K562 (cell line): Measurements from ENCODE around the gene KRR1. TPM values are rescaled to one million over a fixed set of nuclear protein-coding genes. Genes with fewer than 3 reads are reported as not detected.

Source experiments
- ATAC-seq: fragments of 200-7000 bp; cut with Tn5 transposase; 3 replicates; pipeline ENCODE4 v1.9.1; 2020; ENCODE audit warnings: moderate library complexity
- BruUV-seq: library from RNA; stranded (reverse); fragments of 400-500 nt; replicated peaks from 2 replicates; lab custom pipeline; 2021; lab: Mats Ljungman, UMichigan
- CTCF ChIA-PET: fragments of 300-600 bp; formaldehyde crosslinking; extraction: SDS; loops from one replicate; lab custom pipeline; 2021; ENCODE audit warnings: low intra/inter-chr PET ratio; lab: Yijun Ruan, JAX
- POLR2A ChIA-PET: fragments of 300-600, 350-650 bp; sonication (Branson Sonifier 250); formaldehyde crosslinking; extraction: SDS; loops from one replicate; lab custom pipeline; 2021; ENCODE audit warnings: antibody characterized with exemption, inconsistent platforms; lab: Yijun Ruan, JAX
- DNase-seq, 4 experiments: peaks; one replicate each; pipeline versions ENCODE4 v3.0.0 to v3.0.0-alpha.2; 2011 to 2018; ENCODE audit warnings: low spot score in 3 of 4, mixed read lengths in 3 of 4; ENCODE audit errors: extremely low read depth in 1 of 4
- FAIRE-seq: peaks from 2 replicates; lab custom pipeline; 2011; peaks lifted over from hg19 to GRCh38; lab: Jason Lieb, UNC
- H2AFZ ChIP-seq: 2 replicates; pipeline ENCODE4 v1.6.0; 2011; ENCODE audit warnings: low read depth, low read length, control low read depth, inconsistent platforms
- H3K27ac ChIP-seq: fragments of 200-600 bp; 3 replicates; pipeline ENCODE4 v1.8.0; 2011; ENCODE audit warnings: low read depth, mild to moderate bottlenecking, control low read depth, inconsistent platforms, low read length, moderate library complexity, mixed read lengths; ENCODE audit errors: extremely low read depth
- H3K27me3 ChIP-seq, 2 experiments: fragments of 300-600 bp in 1 of 2; 2 replicates in 1 of 2; 3 replicates in 1 of 2; pipeline versions ENCODE4 v1.6.0 to v1.8.0; 2011; ENCODE audit warnings: inconsistent platforms in 2 of 2, low read length in 2 of 2, mild to moderate bottlenecking in 1 of 2, mixed read lengths in 1 of 2, moderate library complexity in 1 of 2; ENCODE audit not compliant: control insufficient read depth in 2 of 2, insufficient read depth in 2 of 2
- H3K36me3 ChIP-seq: fragments of 300-600 bp; 3 replicates; pipeline ENCODE4 v1.8.0; 2011; ENCODE audit warnings: mild to moderate bottlenecking, low read length, inconsistent platforms; ENCODE audit not compliant: control insufficient read depth, insufficient read depth
- H3K4me1 ChIP-seq, 2 experiments: fragments of 200-600 bp in 1 of 2; replicated peaks in 1 of 2; 2 replicates in 1 of 2; 3 replicates in 1 of 2; pipeline versions ENCODE4 v1.5.1 to v1.8.0; 2011; ENCODE audit warnings: inconsistent platforms in 2 of 2, low read length in 2 of 2, mild to moderate bottlenecking in 1 of 2, mixed read lengths in 1 of 2, moderate library complexity in 1 of 2; ENCODE audit not compliant: control insufficient read depth in 2 of 2, insufficient read depth in 2 of 2
- H3K4me2 ChIP-seq: 2 replicates; pipeline ENCODE4 v1.6.1; 2011; ENCODE audit warnings: low read length, control low read depth, inconsistent platforms, mixed read lengths; ENCODE audit not compliant: insufficient read depth
- H3K4me3 ChIP-seq: fragments of 200-600 bp; sonication (generic), shearing (Covaris generic); 2 replicates; pipeline ENCODE4 v1.5.1; 2016; ENCODE audit warnings: control low read depth, inconsistent platforms
- H3K79me2 ChIP-seq: fragments of 200-600 bp; 3 replicates; pipeline ENCODE4 v1.8.0; 2011; ENCODE audit warnings: low read length, inconsistent platforms; ENCODE audit not compliant: control insufficient read depth, insufficient read depth
- H3K9ac ChIP-seq, 2 experiments: 2 replicates each; pipeline versions ENCODE4 v1.6.0 to v1.6.1; 2011; ENCODE audit warnings: low read depth in 2 of 2, low read length in 2 of 2, control low read depth in 1 of 2, inconsistent platforms in 1 of 2, mild to moderate bottlenecking in 1 of 2, mixed read lengths in 1 of 2; ENCODE audit not compliant: insufficient read depth in 1 of 2
- H3K9me1 ChIP-seq: one replicate; pipeline ENCODE4 v1.6.0; 2011; ENCODE audit warnings: inconsistent platforms, mild to moderate bottlenecking, low read length, moderate library complexity; ENCODE audit not compliant: control insufficient read depth, insufficient read depth
- H3K9me3 ChIP-seq: replicated peaks from 2 replicates; pipeline ENCODE4 v1.5.1; 2011; ENCODE audit warnings: low read depth, low read length, inconsistent platforms; ENCODE audit not compliant: control insufficient read depth, insufficient read depth
- H4K20me1 ChIP-seq: replicated peaks from 2 replicates; pipeline ENCODE4 v1.6.1; 2011; ENCODE audit warnings: low read length, inconsistent platforms, mixed read lengths; ENCODE audit not compliant: control insufficient read depth, insufficient read depth
- ETV1 ChIP-seq: fragments of 450-650 bp; conservative IDR thresholded peaks from 2 replicates; pipeline ENCODE4 v1.6.1; 2016; ENCODE audit warnings: missing genetic modification characterization, control low read depth, low read depth, missing compliant biosample characterization
- GATAD2B ChIP-seq: fragments of 450-650 bp; IDR thresholded peaks from 2 replicates; pipeline ENCODE4 v1.6.1; 2017; ENCODE audit warnings: mild to moderate bottlenecking, borderline replicate concordance
- GTF2F1 ChIP-seq: IDR thresholded peaks from 2 replicates; pipeline ENCODE4 v1.6.1; 2011; ENCODE audit warnings: low read depth, low read length, improper control_type of control experiment
- NFIC ChIP-seq: fragments of 450-650 bp; IDR thresholded peaks from 2 replicates; pipeline ENCODE4 v1.6.1; 2017; ENCODE audit warnings: mild to moderate bottlenecking, inconsistent platforms
- SNRNP70 ChIP-seq: fragments of 200-400 bp; formaldehyde crosslinking; optimal IDR thresholded peaks from 2 replicates; pipeline ENCODE3; 2017; ENCODE audit warnings: low read depth, low read length
- TAF1 ChIP-seq: IDR thresholded peaks from 2 replicates; pipeline ENCODE4 v1.6.1; 2011; ENCODE audit warnings: mild to moderate bottlenecking, low read length, moderate library complexity; ENCODE audit not compliant: insufficient read depth, control insufficient read depth, severe bottlenecking; ENCODE audit errors: extremely low read depth
- XRCC5 ChIP-seq: fragments of 200-400 bp; formaldehyde crosslinking; IDR thresholded peaks from 2 replicates; pipeline ENCODE4 v1.6.1; 2017; ENCODE audit warnings: low read depth, mild to moderate bottlenecking, low read length
- ZFX ChIP-seq: sonication (generic); formaldehyde crosslinking; IDR thresholded peaks from 2 replicates; pipeline ENCODE4 v1.8.0; 2022; ENCODE audit warnings: mild to moderate bottlenecking, missing genetic modification reagents, moderate library complexity
- ZNF217 ChIP-seq: sonication (generic); formaldehyde crosslinking; IDR thresholded peaks from 2 replicates; pipeline ENCODE4 v1.8.0; 2022; ENCODE audit warnings: mild to moderate bottlenecking, missing genetic modification reagents
- WGBS: fragments of 100-300 bp; shearing (Covaris generic); methylation state at CpG from one replicate; pipeline ENCODE4 v1.1.6; 2016; ENCODE audit warnings: low coverage, mixed read lengths; ENCODE audit not compliant: insufficient coverage; ENCODE audit errors: missing lambda C conversion rate; 5-methylcytosine and 5-hydroxymethylcytosine counted together
- in situ Hi-C: fragments of 300-500 bp; cut with MboI; formaldehyde crosslinking; loops from 4 replicates; pipeline ENCODE4 v1.15.0; 2018; ENCODE audit warnings: inconsistent platforms, mixed read lengths
- intact Hi-C: fragments of 100-400 bp; cut with micrococcal nuclease; formaldehyde crosslinking; loops from 2 replicates; pipeline ENCODE4 v1.14.2; 2022
- polyA plus RNA-seq, 8 experiments: library from polyadenylated mRNA; depleted of rRNA in 4 of 8; stranded (reverse) in 5 of 8; unstranded in 3 of 8; fragments of >200 nt; fragmentation: Nextera tagmentation in 2 of 8; fragmentation: Illumina TruSeq in 1 of 8; extraction: Ambion mirVana in 2 of 8; extraction: Trizol in 1 of 8; gene quantifications; 2 replicates each; pipeline versions ENCODE4 v1.2.1 to v1.2.3, GENCODE V29; 2011 to 2014; ENCODE audit warnings: inconsistent platforms in 1 of 8, missing spikeins in 1 of 8
- total RNA-seq, 7 experiments: library from RNA; depleted of rRNA in 6 of 7; stranded (reverse); fragments of >200 nt in 6 of 7; fragmentation: Illumina TruSeq in 2 of 7; extraction: Trizol in 2 of 7; gene quantifications; 2 replicates each; pipeline versions ENCODE4 v1.2.1 to v1.2.3, GENCODE V29; 2011 to 2021; ENCODE audit warnings: low replicate concordance in 1 of 7
- TF ChIP-seq, protein P1 (sequence below): fragments of 250-450 bp; sonication (Bioruptor Pico); IDR thresholded peaks from 2 replicates; pipeline ENCODE4 v1.5.1; 2021; ENCODE audit warnings: mild to moderate bottlenecking
- TF ChIP-seq, protein P2 (sequence below): fragments of 450-650 bp; formaldehyde crosslinking; IDR thresholded peaks from 2 replicates; pipeline ENCODE4 v1.4.0; 2020; ENCODE audit warnings: mild to moderate bottlenecking, moderate library complexity
- TF ChIP-seq, protein P3 (sequence below): fragments of 450-650 bp; IDR thresholded peaks from 2 replicates; pipeline ENCODE4 v1.6.1; 2018; ENCODE audit warnings: mild to moderate bottlenecking, low read depth; ENCODE audit not compliant: partially characterized antibody

KRR1 gene
- total and polyA plus RNA-seq, 9 of the 15 experiments (the other 6 are each of a cell fraction or from before 2014, with no cell fraction given): 42.6 to 102 (median 61.0) TPM

DNA sequence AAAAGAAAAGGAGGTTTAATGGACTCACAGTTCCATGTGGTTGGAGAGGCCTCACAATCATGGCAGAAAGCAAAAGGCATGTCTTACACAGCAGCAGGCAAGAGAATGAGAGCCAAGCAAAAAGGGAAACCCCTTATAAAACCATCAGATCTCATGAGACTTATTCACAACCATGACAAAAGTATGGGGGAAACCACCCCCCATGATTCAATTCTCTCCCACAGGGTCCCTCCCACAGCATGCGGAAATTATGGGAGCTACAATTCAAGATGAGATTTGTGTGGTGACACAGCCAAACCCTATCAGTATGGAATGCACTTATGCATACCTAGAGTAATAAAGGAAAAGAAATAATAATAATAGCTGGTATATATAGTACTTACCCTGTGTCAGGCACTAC, 35.3 kb downstream of the KRR1 start:
- Histone ChIP-seq H3K36me3 (no peaks in the 10 kb centered on the region), H3K27me3 (no peaks in the 10 kb centered on the region), H3K4me2 (no peak overlapping the region), H2AFZ (no peak overlapping the region), H3K4me1 (peaks cover 0 to 6% of the 10 kb centered on the region in 2 experiments; a peak in 3 of 5 replicates), H3K27ac (no peak overlapping the region), H3K79me2 (no peaks in the 10 kb centered on the region), H3K9ac (no peak overlapping the region), H3K9me3 (no peaks in the 10 kb centered on the region), H3K9me1 (no peaks in the 10 kb centered on the region), H3K4me3 (no peak overlapping the region), H4K20me1 (no peaks in the 10 kb centered on the region)
- ChIA-PET POLR2A (no interaction called here), CTCF (interaction anchor here (0.6 kb wide), 1 partner anchor 68 kb away, joined by 3 read pairs; no protein-coding TSS in a partner anchor)
- no peak for ATAC-seq
- TF ChIP-seq ZFX (CRISPR knock-in tag): no peak
- TF ChIP-seq ETV1 (tag): no peak
- no peak for TF ChIP-seq XRCC5
- TF ChIP-seq SNRNP70: no peak
- intact Hi-C loops: no loop called here
- 0% methylated on average over 1 of the region's 1 CpG for WGBS
- DNase-seq: no peak
- in situ Hi-C loops: no loop called here
- no TSS peak for BruUV-seq
- FAIRE-seq: no peak

DNA sequence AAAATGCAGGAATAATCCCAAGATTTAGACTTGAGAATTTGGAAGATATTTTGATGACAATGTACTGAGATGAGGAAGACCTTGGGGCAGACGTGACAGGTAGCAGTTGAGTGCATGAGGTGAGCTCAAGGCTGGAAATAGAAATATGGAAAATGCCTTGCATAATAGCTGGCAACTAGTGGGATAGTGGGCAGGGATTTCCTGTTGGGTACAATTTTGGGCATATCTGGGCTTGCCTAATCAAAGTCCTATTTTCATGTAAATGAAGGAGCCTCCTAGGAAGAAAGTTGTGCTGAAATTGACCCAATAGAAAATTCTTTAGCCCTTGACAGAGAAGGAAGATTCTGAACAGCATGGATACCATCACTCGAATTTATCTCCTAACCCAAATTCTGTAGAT, 37.3 kb downstream of the KRR1 start:
- in situ Hi-C loops: no loop called here
- POLR2A ChIA-PET: no interaction called here
- H3K9me3 ChIP-seq: no peaks in the 10 kb centered on the region
- TF ChIP-seq, protein P1, sequence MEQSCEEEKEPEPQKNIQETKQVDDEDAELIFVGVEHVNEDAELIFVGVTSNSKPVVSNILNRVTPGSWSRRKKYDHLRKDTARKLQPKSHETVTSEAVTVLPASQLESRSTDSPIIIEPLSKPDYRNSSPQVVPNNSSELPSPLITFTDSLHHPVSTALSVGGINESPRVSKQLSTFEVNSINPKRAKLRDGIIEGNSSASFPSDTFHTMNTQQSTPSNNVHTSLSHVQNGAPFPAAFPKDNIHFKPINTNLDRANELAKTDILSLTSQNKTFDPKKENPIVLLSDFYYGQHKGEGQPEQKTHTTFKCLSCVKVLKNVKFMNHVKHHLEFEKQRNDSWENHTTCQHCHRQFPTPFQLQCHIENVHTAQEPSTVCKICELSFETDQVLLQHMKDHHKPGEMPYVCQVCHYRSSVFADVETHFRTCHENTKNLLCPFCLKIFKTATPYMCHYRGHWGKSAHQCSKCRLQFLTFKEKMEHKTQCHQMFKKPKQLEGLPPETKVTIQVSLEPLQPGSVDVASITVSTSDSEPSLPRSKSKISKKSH: no peak
- no peak for TF ChIP-seq GTF2F1
- TF ChIP-seq TAF1: no peak
- TF ChIP-seq, protein P2, sequence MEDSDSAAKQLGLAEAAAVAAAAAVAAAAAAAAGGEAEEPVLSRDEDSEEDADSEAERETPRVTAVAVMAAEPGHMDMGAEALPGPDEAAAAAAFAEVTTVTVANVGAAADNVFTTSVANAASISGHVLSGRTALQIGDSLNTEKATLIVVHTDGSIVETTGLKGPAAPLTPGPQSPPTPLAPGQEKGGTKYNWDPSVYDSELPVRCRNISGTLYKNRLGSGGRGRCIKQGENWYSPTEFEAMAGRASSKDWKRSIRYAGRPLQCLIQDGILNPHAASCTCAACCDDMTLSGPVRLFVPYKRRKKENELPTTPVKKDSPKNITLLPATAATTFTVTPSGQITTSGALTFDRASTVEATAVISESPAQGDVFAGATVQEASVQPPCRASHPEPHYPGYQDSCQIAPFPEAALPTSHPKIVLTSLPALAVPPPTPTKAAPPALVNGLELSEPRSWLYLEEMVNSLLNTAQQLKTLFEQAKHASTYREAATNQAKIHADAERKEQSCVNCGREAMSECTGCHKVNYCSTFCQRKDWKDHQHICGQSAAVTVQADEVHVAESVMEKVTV (CRISPR knock-in tag): no peak
- TF ChIP-seq NFIC: no peak
- no peak for TF ChIP-seq GATAD2B
- TF ChIP-seq, protein P3, sequence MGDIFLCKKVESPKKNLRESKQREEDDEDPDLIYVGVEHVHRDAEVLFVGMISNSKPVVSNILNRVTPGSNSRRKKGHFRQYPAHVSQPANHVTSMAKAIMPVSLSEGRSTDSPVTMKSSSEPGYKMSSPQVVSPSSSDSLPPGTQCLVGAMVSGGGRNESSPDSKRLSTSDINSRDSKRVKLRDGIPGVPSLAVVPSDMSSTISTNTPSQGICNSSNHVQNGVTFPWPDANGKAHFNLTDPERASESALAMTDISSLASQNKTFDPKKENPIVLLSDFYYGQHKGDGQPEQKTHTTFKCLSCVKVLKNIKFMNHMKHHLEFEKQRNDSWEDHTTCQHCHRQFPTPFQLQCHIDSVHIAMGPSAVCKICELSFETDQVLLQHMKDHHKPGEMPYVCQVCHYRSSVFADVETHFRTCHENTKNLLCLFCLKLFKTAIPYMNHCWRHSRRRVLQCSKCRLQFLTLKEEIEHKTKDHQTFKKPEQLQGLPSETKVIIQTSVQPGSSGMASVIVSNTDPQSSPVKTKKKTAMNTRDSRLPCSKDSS: no peak
- no peak for TF ChIP-seq ZNF217 (CRISPR knock-in tag)

More for the DNA sequence above, 37.3 kb downstream of the KRR1 start:
- Histone ChIP-seq H3K9ac (no peak overlapping the region), H3K9me1 (no peaks in the 10 kb centered on the region), H3K4me3 (no peak overlapping the region), H4K20me1 (no peaks in the 10 kb centered on the region), H2AFZ (no peak overlapping the region), H3K79me2 (no peaks in the 10 kb centered on the region), H3K4me2 (no peak overlapping the region), H3K4me1 (no peaks in the 10 kb centered on the region), H3K27me3 (no peaks in the 10 kb centered on the region), H3K36me3 (no peaks in the 10 kb centered on the region), H3K27ac (no peak overlapping the region)
- no peak for ATAC-seq
- no TSS peak for BruUV-seq
- CTCF ChIA-PET: no interaction called here
- no peak for FAIRE-seq
- intact Hi-C loops: no loop called here
- WGBS: 0% methylated on average over 2 of the region's 2 CpGs
- no peak for DNase-seq
